Measurements from ENCODE around the gene RAB4A. TPM values are rescaled to one million over a fixed set of nuclear protein-coding genes. Genes with fewer than 3 reads are reported as not detected.

RAB4A gene
- total RNA-seq, 1 donor from 2014 or later, result 131 TPM

- ATAC-seq, result no peak
- no peak for DNase-seq (ENCODE audit: missing footprints)
- intact Hi-C loops (cut with DNase I), result loop anchor here (5.0 kb wide), 1 partner anchor 73 kb away; the partner anchor contains the start of gene RAB4A
These were observed 74.2 kb downstream of the RAB4A start for GRCh38 chr1:229344937-229345684.

DNA sequence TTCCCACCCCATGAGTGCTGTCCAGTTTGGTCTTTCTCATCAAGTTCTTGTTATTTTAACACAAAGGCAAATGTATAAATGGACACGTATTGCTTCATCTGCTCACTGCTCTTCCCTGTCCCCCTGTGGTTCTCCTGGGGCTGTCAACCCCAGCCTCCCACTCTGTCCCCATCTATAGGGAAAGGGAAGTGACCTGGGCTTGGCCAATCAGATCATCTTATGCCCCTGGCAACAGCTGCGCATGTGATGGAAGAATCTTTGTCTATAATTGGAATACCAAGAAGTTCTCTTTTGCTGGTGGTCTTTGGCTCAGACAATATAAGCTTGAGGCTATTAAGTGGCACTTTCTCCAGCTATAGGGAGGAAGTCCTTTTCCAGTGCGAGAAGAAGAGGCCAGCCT lies 76.6 kb downstream of the RAB4A start:
- DNase-seq (ENCODE audit: missing footprints) (no peak), ATAC-seq (no peak)
- intact Hi-C loops (cut with DNase I), result no loop called here

DNA sequence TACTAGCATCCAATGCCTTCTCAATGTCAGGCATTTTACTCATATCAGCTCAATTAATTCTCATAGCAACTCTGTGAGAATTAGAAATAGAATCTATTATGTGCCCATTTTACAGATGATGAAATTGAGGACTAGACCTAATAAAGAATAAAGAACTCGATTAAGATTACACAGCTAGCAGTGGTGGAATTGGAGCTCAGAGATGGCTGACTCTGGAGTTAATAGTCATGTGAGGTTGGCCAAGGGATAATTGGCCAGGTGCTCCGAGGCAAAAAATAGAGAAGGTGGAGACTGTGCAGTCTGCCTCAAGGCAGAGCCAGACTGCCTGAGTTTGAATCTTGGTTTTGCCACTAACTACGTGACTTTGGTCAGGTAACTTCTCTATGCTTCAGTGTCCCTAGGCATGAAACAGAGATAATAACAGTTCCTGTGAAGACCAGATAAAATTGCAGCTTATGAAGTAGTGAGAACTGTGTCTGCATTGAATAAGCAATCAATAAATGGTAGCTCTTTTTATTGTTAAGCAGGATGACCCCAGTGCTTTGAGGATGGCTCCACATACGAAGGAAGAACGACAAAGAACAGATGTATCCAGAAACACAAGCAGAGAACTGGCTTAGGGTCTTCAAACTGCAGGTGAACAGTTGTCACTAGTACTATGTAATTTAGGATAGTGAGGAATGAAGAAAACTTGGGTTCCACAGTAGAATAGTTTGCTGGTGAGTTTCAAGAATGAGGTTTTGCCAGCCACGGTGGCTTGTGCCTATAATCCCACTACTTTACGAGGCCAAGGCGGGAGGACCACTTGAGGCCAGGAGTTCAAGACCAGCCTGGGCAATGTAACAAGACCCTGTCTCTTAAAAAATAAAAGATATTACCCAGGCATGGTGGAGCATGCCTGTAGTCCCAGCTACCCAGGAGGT lies 78.8 kb downstream of the RAB4A start:
- ATAC-seq (no peak), DNase-seq (ENCODE audit: missing footprints) (no peak)
- intact Hi-C loops (cut with DNase I), result no loop called here

- intact Hi-C loops (cut with DNase I), result no loop called here
- DNase-seq (ENCODE audit: missing footprints), result no peak
- ATAC-seq, result no peak
These were observed 82.1 kb downstream of the RAB4A start for GRCh38 chr1:229352975-229353374.

DNA sequence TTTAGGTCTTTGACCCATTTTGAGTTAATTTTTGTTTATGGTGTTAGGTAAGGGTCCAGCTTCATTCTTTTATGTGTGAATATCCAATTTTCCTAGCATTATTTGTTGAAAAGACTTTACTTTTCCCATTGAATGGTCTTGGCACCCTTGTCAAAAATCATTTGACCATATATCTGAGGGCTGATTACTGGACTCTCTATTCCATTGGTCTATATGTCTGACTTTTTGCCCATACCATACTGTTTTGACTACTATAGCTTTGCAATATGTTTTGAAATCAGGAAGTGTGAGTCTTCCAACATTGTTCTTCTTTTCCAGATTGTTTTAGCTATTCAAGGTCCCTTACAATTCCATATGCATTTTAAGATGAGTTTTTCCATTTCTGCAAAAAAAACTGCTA lies 83.3 kb downstream of the RAB4A start:
- ATAC-seq, result no peak
- intact Hi-C loops (cut with DNase I), result no loop called here
- DNase-seq (ENCODE audit: missing footprints), result no peak

Other genes starting within 250 kb of the RAB4A start
- gene CCSAP, start 71.9 kb downstream of the RAB4A start, total RNA-seq, result 2.3 TPM
- 1,694 TPM for gene ACTA1, start 163.0 kb downstream of the RAB4A start, total RNA-seq
- gene NUP133, start 237.2 kb downstream of the RAB4A start, total RNA-seq, result 27.9 TPM